ENCODE measurements around the gene TNC.

The TNC gene

GRCh38 chr9:115116421-115117284 is 1.3 kb downstream of the TNC start:
- H3K36me3 ChIP-seq (ENCODE audit: insufficient read depth, low read length) = no peaks in the 10 kb centered on the region
- peak overlapping the region; percentile 72 for H3K4me3 ChIP-seq (ENCODE audit: low read depth, low read length)
- H2AFZ ChIP-seq (ENCODE audit: low read length, unreplicated experiment) = no peak overlapping the region
- peaks cover 4% of the 10 kb centered on the region for H3K79me2 ChIP-seq (ENCODE audit: control insufficient read depth, insufficient read depth, low read length, unreplicated experiment)
- peak overlapping the region; percentile 76 for H3K27ac ChIP-seq (ENCODE audit: low read depth, low read length)
- H3K27me3 ChIP-seq (ENCODE audit: insufficient read depth, low read length) = no peaks in the 10 kb centered on the region
- H3K4me1 ChIP-seq (ENCODE audit: control insufficient read depth, insufficient read depth, low read length, unreplicated experiment) = peaks cover 32% of the 10 kb centered on the region

- peak overlapping the region; percentile 72 for H3K4me3 ChIP-seq (ENCODE audit: low read depth, low read length)
- no peaks in the 10 kb centered on the region for H3K36me3 ChIP-seq (ENCODE audit: insufficient read depth, low read length)
- no peaks in the 10 kb centered on the region for H3K27me3 ChIP-seq (ENCODE audit: insufficient read depth, low read length)
- peak overlapping the region; percentile 76 for H3K27ac ChIP-seq (ENCODE audit: low read depth, low read length)
- peaks cover 32% of the 10 kb centered on the region for H3K4me1 ChIP-seq (ENCODE audit: control insufficient read depth, insufficient read depth, low read length, unreplicated experiment)
- H3K79me2 ChIP-seq (ENCODE audit: control insufficient read depth, insufficient read depth, low read length, unreplicated experiment) = peaks cover 4% of the 10 kb centered on the region
- no peak overlapping the region for H2AFZ ChIP-seq (ENCODE audit: low read length, unreplicated experiment)
Observed at GRCh38 chr9:115115924-115116323, 2.0 kb downstream of the TNC start.

DNA sequence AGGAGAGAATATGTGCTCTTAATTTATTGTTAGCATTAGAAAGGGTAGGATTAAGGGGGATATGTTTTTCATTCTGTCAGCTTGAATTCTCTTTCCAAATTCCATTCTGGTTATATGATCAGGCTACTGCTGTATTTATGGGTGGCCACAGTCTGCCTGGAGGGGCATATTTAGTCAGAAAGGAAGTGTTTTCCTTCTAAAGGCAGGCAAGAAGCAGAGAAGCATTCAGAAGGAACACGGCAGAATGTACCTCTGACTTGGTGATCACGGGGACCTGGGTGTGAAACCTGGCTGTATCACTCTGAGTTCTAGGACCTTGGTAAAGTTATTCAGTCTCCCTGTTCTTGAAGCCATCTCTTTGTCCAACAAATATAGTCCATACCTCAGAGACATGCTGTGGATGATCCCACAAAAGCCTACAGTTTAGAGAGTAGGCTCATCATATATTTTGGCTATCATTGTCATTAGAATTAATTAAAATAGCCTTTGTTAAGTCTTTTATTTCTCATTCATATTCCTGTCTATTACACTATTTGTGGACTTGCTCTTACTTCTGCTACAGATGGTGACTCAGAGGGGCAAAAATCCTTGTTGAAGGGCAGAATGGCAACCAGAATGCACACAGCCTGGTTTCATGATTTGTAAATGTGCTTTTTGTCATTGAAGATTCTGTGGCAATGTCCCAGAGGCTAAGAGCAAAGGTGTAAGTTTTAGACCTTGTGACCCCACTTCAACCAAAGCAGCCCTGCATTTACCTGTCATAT is 2.7 kb downstream of the TNC start:
- peaks cover 4% of the 10 kb centered on the region for H3K79me2 ChIP-seq (ENCODE audit: control insufficient read depth, insufficient read depth, low read length, unreplicated experiment)
- no peak overlapping the region for H2AFZ ChIP-seq (ENCODE audit: low read length, unreplicated experiment)
- peak overlapping the region; percentile 76 for H3K27ac ChIP-seq (ENCODE audit: low read depth, low read length)
- peaks cover 32% of the 10 kb centered on the region for H3K4me1 ChIP-seq (ENCODE audit: control insufficient read depth, insufficient read depth, low read length, unreplicated experiment)
- peak overlapping the region; percentile 14; the same call in 1 of the 2 replicates for H3K4me3 ChIP-seq (ENCODE audit: low read depth, low read length)
- H3K36me3 ChIP-seq (ENCODE audit: insufficient read depth, low read length) = no peaks in the 10 kb centered on the region
- H3K27me3 ChIP-seq (ENCODE audit: insufficient read depth, low read length) = no peaks in the 10 kb centered on the region

- H3K36me3 ChIP-seq (ENCODE audit: insufficient read depth, low read length) = no peaks in the 10 kb centered on the region
- H3K4me3 ChIP-seq (ENCODE audit: low read depth, low read length) = no peak overlapping the region
- peaks cover 4% of the 10 kb centered on the region for H3K79me2 ChIP-seq (ENCODE audit: control insufficient read depth, insufficient read depth, low read length, unreplicated experiment)
- H3K27ac ChIP-seq (ENCODE audit: low read depth, low read length) = peak overlapping the region; percentile 76
- no peak overlapping the region for H2AFZ ChIP-seq (ENCODE audit: low read length, unreplicated experiment)
- peaks cover 34% of the 10 kb centered on the region for H3K4me1 ChIP-seq (ENCODE audit: control insufficient read depth, insufficient read depth, low read length, unreplicated experiment)
- H3K27me3 ChIP-seq (ENCODE audit: insufficient read depth, low read length) = no peaks in the 10 kb centered on the region
Observed at GRCh38 chr9:115114546-115114945, 3.4 kb downstream of the TNC start.

DNA sequence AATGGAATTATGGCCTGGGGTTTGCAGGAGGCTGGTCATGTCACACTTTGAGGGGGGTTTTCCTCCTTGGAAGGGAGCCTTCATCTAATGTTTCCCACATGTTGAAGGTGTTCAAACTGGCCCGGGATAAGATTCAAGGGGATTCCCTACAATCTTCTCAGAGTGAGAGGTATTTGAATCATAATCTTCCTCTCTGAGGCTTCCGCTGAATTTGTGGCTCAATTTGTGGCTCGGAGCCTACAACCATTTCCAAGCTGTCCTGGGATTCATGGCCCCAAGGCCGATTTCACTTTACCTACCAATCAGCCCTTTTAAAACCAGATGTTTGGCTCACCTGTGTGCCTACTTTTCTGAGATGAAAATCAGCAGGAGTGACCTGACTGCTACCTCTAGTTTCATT is 3.9 kb downstream of the TNC start:
- Histone ChIP-seq H3K27ac (ENCODE audit: low read depth, low read length) (no peak overlapping the region), H3K36me3 (ENCODE audit: insufficient read depth, low read length) (no peaks in the 10 kb centered on the region), H3K4me3 (ENCODE audit: low read depth, low read length) (no peak overlapping the region), H3K27me3 (ENCODE audit: insufficient read depth, low read length) (no peaks in the 10 kb centered on the region), H3K79me2 (ENCODE audit: control insufficient read depth, insufficient read depth, low read length, unreplicated experiment) (peaks cover 4% of the 10 kb centered on the region), H3K4me1 (ENCODE audit: control insufficient read depth, insufficient read depth, low read length, unreplicated experiment) (peaks cover 36% of the 10 kb centered on the region), H2AFZ (ENCODE audit: low read length, unreplicated experiment) (no peak overlapping the region)

DNA sequence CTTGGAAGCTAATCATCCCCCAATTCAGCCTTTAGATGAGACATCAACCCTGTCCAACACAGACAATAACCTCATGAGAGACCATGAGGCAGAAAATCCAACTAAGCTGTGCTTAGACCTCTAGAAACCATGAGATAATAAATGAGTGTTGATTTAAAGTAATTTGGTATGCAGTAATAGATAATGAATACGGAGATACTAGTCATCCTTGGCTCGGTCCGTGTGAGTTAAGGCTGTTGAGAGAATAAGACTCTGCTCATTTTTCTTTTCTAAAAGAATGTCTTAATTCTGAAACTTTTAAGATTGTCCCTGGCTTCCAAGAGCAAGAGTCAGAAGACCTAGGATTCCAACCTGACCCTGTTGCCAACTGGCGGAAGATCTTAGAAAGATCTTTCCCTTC is 6.1 kb downstream of the TNC start:
- no peaks in the 10 kb centered on the region for H3K27me3 ChIP-seq (ENCODE audit: insufficient read depth, low read length)
- H3K79me2 ChIP-seq (ENCODE audit: control insufficient read depth, insufficient read depth, low read length, unreplicated experiment) = peaks cover 2% of the 10 kb centered on the region
- no peak overlapping the region for H3K27ac ChIP-seq (ENCODE audit: low read depth, low read length)
- H3K4me1 ChIP-seq (ENCODE audit: control insufficient read depth, insufficient read depth, low read length, unreplicated experiment) = peaks cover 45% of the 10 kb centered on the region
- no peak overlapping the region for H3K4me3 ChIP-seq (ENCODE audit: low read depth, low read length)
- no peaks in the 10 kb centered on the region for H3K36me3 ChIP-seq (ENCODE audit: insufficient read depth, low read length)
- no peak overlapping the region for H2AFZ ChIP-seq (ENCODE audit: low read length, unreplicated experiment)

DNA sequence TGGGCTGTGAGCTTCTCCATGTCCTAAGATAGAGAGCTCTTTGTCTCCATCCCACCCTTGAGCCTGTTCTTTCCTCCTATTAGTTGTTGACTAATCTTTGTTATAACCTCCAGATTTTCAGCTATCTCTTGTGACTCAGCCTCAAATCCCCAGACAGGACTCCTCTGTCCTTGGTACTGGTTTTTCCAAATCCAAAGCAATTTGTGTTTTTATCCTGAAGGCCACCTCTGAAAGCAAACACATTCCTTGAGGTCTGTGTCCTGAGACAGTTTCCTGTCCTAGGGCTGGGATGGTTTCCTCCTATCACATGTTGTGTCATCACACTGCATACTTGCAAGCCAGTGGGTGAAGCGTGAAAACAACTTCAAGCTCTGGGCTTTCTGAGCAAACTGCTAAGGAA is 8.5 kb downstream of the TNC start:
- H3K27ac ChIP-seq (ENCODE audit: low read depth, low read length) = no peak overlapping the region
- no peaks in the 10 kb centered on the region for H3K27me3 ChIP-seq (ENCODE audit: insufficient read depth, low read length)
- no peak overlapping the region for H3K4me3 ChIP-seq (ENCODE audit: low read depth, low read length)
- H3K36me3 ChIP-seq (ENCODE audit: insufficient read depth, low read length) = no peaks in the 10 kb centered on the region
- no peak overlapping the region for H2AFZ ChIP-seq (ENCODE audit: low read length, unreplicated experiment)
- peaks cover 48% of the 10 kb centered on the region for H3K4me1 ChIP-seq (ENCODE audit: control insufficient read depth, insufficient read depth, low read length, unreplicated experiment)
- H3K79me2 ChIP-seq (ENCODE audit: control insufficient read depth, insufficient read depth, low read length, unreplicated experiment) = no peaks in the 10 kb centered on the region

- H3K27me3 ChIP-seq (ENCODE audit: insufficient read depth, low read length) = no peaks in the 10 kb centered on the region
- no peak overlapping the region for H3K4me3 ChIP-seq (ENCODE audit: low read depth, low read length)
- no peak overlapping the region for H2AFZ ChIP-seq (ENCODE audit: low read length, unreplicated experiment)
- H3K36me3 ChIP-seq (ENCODE audit: insufficient read depth, low read length) = no peaks in the 10 kb centered on the region
- H3K27ac ChIP-seq (ENCODE audit: low read depth, low read length) = peak overlapping the region; percentile 71; the same call in 1 of the 2 replicates
- H3K4me1 ChIP-seq (ENCODE audit: control insufficient read depth, insufficient read depth, low read length, unreplicated experiment) = peaks cover 50% of the 10 kb centered on the region
- no peaks in the 10 kb centered on the region for H3K79me2 ChIP-seq (ENCODE audit: control insufficient read depth, insufficient read depth, low read length, unreplicated experiment)
Observed at GRCh38 chr9:115107701-115108100, 10.3 kb downstream of the TNC start.

DNA sequence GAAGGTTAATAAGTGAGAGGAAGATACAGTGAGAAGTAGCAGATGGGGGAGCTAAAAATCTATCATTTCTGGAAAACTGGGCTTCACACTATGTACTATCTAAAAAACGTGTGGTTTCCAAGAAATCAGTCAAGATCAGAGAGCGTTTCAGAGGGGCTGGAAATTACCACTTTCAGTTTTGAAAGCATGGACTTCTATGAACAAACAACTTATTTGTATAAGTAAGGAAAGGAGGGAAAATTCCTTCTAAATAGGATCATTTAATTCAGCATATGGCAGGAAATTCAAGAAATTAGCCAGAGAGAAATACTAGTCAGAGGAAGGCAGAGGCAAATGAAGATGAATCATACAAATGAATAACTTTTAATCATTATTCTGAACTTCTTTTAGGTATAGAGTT is 11.3 kb downstream of the TNC start:
- no peaks in the 10 kb centered on the region for H3K27me3 ChIP-seq (ENCODE audit: insufficient read depth, low read length)
- no peak overlapping the region for H2AFZ ChIP-seq (ENCODE audit: low read length, unreplicated experiment)
- H3K27ac ChIP-seq (ENCODE audit: low read depth, low read length) = peak overlapping the region; percentile 71
- H3K4me3 ChIP-seq (ENCODE audit: low read depth, low read length) = peak overlapping the region; percentile 34
- no peaks in the 10 kb centered on the region for H3K36me3 ChIP-seq (ENCODE audit: insufficient read depth, low read length)
- H3K4me1 ChIP-seq (ENCODE audit: control insufficient read depth, insufficient read depth, low read length, unreplicated experiment) = peaks cover 50% of the 10 kb centered on the region
- no peaks in the 10 kb centered on the region for H3K79me2 ChIP-seq (ENCODE audit: control insufficient read depth, insufficient read depth, low read length, unreplicated experiment)

DNA sequence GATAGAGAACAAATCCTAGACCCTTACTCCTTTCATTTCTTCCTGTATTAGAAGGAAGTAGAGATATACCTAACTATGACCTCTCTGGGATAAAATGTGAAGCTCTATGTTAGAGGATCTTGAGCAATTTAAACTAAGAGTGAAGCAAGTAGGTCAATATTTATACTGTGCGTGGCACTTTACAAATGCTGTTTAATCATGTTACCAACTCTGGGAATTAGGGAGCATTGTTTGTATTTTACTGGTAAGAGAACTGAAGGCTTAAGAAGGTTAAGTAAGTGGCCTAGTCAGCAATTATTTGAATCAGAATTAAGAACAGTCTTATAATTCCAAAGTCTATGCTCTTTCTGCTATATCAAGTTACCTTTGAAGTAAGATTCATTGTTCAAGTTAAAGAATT is 12.0 kb downstream of the TNC start:
- H3K36me3 ChIP-seq (ENCODE audit: insufficient read depth, low read length) = no peaks in the 10 kb centered on the region
- H3K79me2 ChIP-seq (ENCODE audit: control insufficient read depth, insufficient read depth, low read length, unreplicated experiment) = no peaks in the 10 kb centered on the region
- H3K27ac ChIP-seq (ENCODE audit: low read depth, low read length) = peak overlapping the region; percentile 71
- peaks cover 50% of the 10 kb centered on the region for H3K4me1 ChIP-seq (ENCODE audit: control insufficient read depth, insufficient read depth, low read length, unreplicated experiment)
- H3K4me3 ChIP-seq (ENCODE audit: low read depth, low read length) = peak overlapping the region; percentile 34
- no peak overlapping the region for H2AFZ ChIP-seq (ENCODE audit: low read length, unreplicated experiment)
- H3K27me3 ChIP-seq (ENCODE audit: insufficient read depth, low read length) = no peaks in the 10 kb centered on the region

Measured in ACC112 (cell line).